H1 (cell line): ENCODE measurements around the gene CHD5.

Source experiments
- BRCA1 ChIP-seq: IDR thresholded peaks from 2 replicates; pipeline ENCODE4 v1.6.1; 2012; ENCODE audit warnings: low read depth, low read length, improper control_type of control experiment
- CBX5 ChIP-seq: fragments of 300-800, 300-1000 bp; sonication (generic); IDR thresholded peaks from 2 replicates; pipeline ENCODE4 v1.7.1; 2016; ENCODE audit warnings: antibody characterized with exemption, low read length, low read depth
- CEBPB ChIP-seq: IDR thresholded peaks from 2 replicates; pipeline ENCODE4 v1.6.1; 2012; ENCODE audit warnings: low read depth, low read length
- JUN ChIP-seq: IDR thresholded peaks from 2 replicates; pipeline ENCODE4 v1.6.1; 2011; ENCODE audit warnings: low read depth, mild to moderate bottlenecking, improper control_type of control experiment, low read length
- POLR2A ChIP-seq, 2 experiments: IDR thresholded peaks; 1 replicate in 1 of 2; 2 replicates in 1 of 2; pipeline ENCODE4 v1.6.1; 2011; ENCODE audit warnings: low read depth in 2 of 2, low read length in 2 of 2, mild to moderate bottlenecking in 2 of 2; ENCODE audit errors: control extremely low read depth in 1 of 2
- RFX5 ChIP-seq: IDR thresholded peaks from 2 replicates; pipeline ENCODE4 v1.6.1; 2011; ENCODE audit warnings: low read depth, low read length, improper control_type of control experiment, borderline replicate concordance
- RXRA ChIP-seq: IDR thresholded peaks from 2 replicates; pipeline ENCODE4 v1.6.1; 2011; ENCODE audit warnings: low read depth, mild to moderate bottlenecking, low read length, moderate library complexity; ENCODE audit not compliant: insufficient read depth
- TF ChIP-seq, protein P1 (sequence below), 3 experiments: IDR thresholded peaks; 1 replicate in 2 of 3; 2 replicates in 1 of 3; pipeline versions ENCODE4 v1.5.1 to v1.6.1; 2011; ENCODE audit warnings: low read length in 3 of 3, mild to moderate bottlenecking in 3 of 3, inconsistent platforms in 2 of 3, low read depth in 1 of 3, moderate library complexity in 1 of 3; ENCODE audit not compliant: insufficient read depth in 1 of 3; ENCODE audit errors: control extremely low read depth in 1 of 3
- TF ChIP-seq, protein P2 (sequence below): IDR thresholded peaks from 2 replicates; pipeline ENCODE4 v1.6.1; 2012; ENCODE audit warnings: inconsistent platforms
- TF ChIP-seq, protein P3 (sequence below): IDR thresholded peaks from 2 replicates; pipeline ENCODE4 v1.6.1; 2012; ENCODE audit warnings: low read length, inconsistent platforms

GRCh38 chr1:6077919-6078318, 102.2 kb downstream of the CHD5 start:
- TF ChIP-seq, protein P1, sequence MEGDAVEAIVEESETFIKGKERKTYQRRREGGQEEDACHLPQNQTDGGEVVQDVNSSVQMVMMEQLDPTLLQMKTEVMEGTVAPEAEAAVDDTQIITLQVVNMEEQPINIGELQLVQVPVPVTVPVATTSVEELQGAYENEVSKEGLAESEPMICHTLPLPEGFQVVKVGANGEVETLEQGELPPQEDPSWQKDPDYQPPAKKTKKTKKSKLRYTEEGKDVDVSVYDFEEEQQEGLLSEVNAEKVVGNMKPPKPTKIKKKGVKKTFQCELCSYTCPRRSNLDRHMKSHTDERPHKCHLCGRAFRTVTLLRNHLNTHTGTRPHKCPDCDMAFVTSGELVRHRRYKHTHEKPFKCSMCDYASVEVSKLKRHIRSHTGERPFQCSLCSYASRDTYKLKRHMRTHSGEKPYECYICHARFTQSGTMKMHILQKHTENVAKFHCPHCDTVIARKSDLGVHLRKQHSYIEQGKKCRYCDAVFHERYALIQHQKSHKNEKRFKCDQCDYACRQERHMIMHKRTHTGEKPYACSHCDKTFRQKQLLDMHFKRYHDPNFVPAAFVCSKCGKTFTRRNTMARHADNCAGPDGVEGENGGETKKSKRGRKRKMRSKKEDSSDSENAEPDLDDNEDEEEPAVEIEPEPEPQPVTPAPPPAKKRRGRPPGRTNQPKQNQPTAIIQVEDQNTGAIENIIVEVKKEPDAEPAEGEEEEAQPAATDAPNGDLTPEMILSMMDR (IDR thresholded peaks at IDR 0.05; ENCODE audit: control extremely low read depth in 1 of 3, insufficient read depth in 1 of 3, low read depth in 1 of 3, low read length in 3 of 3), result no peak
- TF ChIP-seq JUN (no peak), POLR2A (IDR thresholded peaks at IDR 0.05; ENCODE audit: control extremely low read depth in 1 of 2, low read depth in 2 of 2, low read length in 2 of 2) (no peak), CEBPB (no peak), CBX5 (no peak), BRCA1 (no peak), RXRA (no peak), RFX5 (no peak)
- TF ChIP-seq, protein P2, sequence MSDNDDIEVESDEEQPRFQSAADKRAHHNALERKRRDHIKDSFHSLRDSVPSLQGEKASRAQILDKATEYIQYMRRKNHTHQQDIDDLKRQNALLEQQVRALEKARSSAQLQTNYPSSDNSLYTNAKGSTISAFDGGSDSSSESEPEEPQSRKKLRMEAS, result no peak
- TF ChIP-seq, protein P3, sequence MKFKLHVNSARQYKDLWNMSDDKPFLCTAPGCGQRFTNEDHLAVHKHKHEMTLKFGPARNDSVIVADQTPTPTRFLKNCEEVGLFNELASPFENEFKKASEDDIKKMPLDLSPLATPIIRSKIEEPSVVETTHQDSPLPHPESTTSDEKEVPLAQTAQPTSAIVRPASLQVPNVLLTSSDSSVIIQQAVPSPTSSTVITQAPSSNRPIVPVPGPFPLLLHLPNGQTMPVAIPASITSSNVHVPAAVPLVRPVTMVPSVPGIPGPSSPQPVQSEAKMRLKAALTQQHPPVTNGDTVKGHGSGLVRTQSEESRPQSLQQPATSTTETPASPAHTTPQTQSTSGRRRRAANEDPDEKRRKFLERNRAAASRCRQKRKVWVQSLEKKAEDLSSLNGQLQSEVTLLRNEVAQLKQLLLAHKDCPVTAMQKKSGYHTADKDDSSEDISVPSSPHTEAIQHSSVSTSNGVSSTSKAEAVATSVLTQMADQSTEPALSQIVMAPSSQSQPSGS, result no peak
